GM10266 (cell line): ENCODE data around the gene CBFB.

Experiments used
- DNase-seq: peaks from one replicate; pipeline ENCODE4 v3.0.0; 2012; ENCODE audit errors: extremely low spot score
- TF ChIP-seq, protein P1 (sequence below): IDR thresholded peaks from 2 replicates; pipeline ENCODE4 v1.5.1; 2012; ENCODE audit warnings: mild to moderate bottlenecking, low read depth; ENCODE audit not compliant: control insufficient read depth, insufficient read depth; ENCODE audit errors: missing control alignments

CBFB gene

DNA sequence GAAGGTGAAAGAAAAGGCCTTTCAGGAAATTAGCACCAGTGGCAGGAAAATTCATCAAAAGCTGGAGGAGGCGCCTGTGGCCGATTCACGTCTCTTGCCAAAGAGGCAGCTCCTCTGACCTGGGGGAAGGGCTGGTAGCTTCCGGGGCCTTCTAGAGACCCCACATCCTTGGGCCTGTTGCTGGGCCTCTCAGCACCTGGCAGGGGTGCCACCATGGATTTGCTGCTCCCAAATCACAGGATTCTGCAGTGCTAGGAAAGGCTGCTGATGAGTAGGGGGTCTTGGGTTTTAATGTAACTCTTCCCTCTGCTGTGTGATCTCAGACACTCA is 11.6 kb upstream of the CBFB start:
- TF ChIP-seq, protein P1, sequence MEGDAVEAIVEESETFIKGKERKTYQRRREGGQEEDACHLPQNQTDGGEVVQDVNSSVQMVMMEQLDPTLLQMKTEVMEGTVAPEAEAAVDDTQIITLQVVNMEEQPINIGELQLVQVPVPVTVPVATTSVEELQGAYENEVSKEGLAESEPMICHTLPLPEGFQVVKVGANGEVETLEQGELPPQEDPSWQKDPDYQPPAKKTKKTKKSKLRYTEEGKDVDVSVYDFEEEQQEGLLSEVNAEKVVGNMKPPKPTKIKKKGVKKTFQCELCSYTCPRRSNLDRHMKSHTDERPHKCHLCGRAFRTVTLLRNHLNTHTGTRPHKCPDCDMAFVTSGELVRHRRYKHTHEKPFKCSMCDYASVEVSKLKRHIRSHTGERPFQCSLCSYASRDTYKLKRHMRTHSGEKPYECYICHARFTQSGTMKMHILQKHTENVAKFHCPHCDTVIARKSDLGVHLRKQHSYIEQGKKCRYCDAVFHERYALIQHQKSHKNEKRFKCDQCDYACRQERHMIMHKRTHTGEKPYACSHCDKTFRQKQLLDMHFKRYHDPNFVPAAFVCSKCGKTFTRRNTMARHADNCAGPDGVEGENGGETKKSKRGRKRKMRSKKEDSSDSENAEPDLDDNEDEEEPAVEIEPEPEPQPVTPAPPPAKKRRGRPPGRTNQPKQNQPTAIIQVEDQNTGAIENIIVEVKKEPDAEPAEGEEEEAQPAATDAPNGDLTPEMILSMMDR = no peak
- DNase-seq = no peak

DNA sequence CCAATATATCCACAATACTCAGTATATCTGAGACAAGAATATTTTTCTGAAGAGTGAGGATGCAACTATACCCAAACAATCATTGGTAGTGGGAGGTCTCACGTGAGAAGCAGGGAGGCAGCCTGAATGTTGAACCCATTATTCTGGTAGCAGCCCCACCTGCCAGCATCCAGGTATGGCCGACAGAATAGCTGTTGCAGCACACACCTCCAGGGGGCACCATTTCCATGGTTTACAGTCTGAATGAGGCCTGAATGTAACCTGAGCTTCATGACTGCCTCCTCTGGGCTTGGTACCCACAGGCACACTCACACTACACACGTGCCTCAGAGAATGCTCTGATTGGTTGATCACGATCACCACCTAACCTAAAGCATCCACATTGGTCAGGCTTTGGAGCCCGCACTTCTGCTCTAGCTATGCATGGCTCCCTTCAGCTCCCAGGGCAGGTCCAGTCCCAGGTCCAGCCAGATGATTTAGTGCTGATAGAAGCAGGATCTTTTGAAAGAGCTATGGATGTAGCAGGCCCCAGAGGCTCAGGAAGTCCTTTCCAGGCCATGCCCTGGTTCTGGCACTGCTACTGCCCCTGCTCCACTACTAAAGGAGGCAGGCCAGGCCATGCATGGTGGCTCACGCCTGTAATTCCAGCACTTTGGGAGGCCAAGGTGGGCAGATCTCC is 11.0 kb upstream of the CBFB start:
- peak; percentile 89 for DNase-seq
- TF ChIP-seq, protein P1 = peak; percentile 92

DNA sequence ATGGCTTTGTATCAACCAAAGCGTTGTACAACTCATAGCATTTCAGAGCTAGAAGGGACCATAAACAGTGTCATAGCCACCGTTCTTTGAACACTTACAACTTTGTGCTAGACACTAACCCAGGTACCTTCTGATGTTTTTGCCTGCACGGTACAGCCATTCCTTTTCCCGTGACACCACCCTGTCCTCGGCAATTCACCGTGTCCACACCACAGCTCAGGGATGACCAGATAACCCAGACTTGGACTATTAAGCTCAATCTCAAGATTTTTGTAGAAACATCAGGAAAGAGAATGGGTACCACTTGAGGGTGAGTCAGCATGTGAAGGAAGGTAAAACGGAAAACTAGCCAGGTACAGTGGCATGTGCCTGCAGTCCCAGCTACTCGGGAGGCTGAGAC is 9.8 kb upstream of the CBFB start:
- TF ChIP-seq, protein P1 = no peak
- no peak for DNase-seq

DNA sequence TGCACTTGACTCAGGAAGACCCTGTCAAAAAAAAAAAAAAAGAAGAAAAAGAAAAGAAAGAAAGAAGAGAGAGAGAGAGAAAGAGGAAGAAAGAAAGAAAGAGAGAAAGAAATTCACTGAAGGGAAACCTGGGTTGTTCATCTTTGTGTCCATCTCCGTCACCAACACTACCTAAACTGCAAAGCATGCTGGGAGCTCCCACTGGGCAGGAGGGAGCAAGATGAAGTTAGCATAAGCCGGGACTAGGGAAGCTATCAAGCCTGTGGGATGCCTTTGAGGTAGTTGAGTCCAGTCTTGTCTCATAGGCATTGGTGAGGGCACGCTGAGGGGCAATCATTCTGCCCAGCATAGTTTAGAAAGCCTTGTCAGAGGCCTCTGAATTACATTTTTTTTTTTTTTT is 7.6 kb upstream of the CBFB start:
- no peak for DNase-seq
- TF ChIP-seq, protein P1 = no peak

DNA sequence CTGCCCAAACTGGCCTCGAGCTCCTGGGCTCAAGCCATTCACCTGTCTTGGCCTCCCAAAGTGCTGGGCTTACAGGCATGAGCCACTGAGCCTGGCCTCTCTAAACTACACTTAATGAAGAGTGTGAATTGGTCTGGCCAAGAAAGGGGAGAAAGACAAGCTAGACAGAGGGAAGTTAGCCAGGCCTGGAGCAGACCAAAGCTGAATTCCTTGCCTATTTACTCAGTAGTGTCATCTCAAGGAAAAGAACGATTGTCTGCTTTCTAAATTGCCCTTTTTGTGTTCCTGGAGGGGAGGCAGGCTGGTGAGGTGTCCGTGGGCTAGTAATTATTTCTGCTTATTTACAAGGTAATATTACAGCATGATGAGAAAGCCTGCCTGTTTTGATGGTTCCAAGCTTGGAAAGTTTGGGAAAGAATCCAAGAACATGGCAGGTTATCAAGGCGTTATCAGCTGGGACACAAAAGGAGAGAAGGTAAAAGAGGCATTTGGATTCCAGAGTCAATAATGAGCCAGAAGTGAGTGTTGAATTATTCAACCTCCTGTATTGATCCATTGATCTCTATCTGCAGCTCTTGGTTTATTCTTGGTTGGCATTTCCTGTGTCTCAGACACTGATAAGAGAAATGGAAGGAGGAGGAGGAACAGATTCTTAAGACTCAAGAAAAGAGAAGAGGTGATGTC is 6.3 kb upstream of the CBFB start:
- DNase-seq = no peak
- TF ChIP-seq, protein P1 = no peak

DNA sequence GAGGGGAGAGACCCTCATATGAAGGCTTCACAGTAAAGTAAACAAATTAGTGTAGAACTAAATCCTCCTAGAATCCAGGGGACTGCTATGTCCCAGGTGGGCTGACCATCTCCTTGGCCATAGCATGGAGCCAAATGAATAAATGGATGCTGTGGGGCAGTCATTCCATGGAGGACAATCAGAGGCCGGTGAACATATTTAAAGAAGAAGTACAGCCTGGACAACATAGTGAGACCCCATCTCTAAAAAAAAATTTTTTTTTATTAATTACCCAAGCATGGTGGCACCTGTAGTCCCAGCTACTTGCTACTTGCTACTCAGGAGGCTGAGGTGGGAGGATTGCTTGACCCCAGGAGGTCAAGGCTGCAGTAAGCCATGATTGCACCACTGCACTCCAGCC is 5.3 kb upstream of the CBFB start:
- TF ChIP-seq, protein P1 = no peak

More for the DNA sequence above, 5.3 kb upstream of the CBFB start:
- no peak for DNase-seq
